ENCODE data around the gene OBSCN. TPM values are rescaled to one million over a fixed set of nuclear protein-coding genes. Genes with fewer than 3 reads are reported as not detected.

OBSCN gene
- total RNA-seq, 4 donors from 2014 or later: 15.0 to 46.6 (median 34.4) TPM

DNA sequence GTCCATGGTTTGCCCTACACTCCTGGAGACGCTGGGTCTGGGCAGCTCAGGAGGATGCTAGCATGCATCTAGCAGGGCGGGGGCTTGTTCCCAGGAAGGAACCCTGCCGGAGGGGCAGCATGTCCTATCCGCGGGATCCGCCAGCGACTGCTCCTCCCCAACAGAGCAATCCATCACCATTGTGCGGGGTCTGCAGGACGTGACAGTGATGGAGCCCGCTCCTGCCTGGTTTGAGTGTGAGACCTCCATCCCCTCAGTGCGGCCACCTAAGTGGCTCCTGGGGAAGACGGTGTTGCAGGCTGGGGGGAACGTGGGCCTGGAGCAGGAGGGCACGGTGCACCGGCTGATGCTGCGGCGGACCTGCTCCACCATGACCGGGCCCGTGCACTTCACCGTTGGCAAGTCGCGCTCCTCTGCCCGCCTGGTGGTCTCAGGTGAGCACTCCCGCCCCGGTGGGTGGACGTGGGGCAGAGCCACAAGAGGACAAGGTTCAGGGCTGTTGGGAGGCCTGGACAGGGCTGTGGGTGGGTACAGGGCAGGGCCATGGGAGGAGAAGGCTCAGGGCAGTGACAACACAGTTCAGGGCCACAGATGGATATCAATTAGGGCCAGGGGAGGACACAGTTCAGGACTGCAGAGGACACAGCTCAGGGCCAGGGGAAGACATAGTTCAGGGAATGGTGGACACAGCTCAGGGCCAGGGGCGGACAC lies 71.3 kb downstream of the OBSCN start:
- H3K27me3 ChIP-seq: no peaks in the 10 kb centered on the region
- peaks cover 15% of the 10 kb centered on the region for H3K4me1 ChIP-seq
- peak in 1 of 2 donors; percentile 55 for DNase-seq (ENCODE audit: low spot score in 2 of 2)
- no peak overlapping the region for H3K4me3 ChIP-seq
- WGBS: 93% methylated on average over 18 of the region's 27 CpGs
- TF ChIP-seq POLR2AphosphoS5 (IDR thresholded peaks at IDR 0.05) (no peak), EP300 (IDR thresholded peaks at IDR 0.05) (no peak), POLR2A (IDR thresholded peaks at IDR 0.05) (no peak)
- TF ChIP-seq, protein P1, sequence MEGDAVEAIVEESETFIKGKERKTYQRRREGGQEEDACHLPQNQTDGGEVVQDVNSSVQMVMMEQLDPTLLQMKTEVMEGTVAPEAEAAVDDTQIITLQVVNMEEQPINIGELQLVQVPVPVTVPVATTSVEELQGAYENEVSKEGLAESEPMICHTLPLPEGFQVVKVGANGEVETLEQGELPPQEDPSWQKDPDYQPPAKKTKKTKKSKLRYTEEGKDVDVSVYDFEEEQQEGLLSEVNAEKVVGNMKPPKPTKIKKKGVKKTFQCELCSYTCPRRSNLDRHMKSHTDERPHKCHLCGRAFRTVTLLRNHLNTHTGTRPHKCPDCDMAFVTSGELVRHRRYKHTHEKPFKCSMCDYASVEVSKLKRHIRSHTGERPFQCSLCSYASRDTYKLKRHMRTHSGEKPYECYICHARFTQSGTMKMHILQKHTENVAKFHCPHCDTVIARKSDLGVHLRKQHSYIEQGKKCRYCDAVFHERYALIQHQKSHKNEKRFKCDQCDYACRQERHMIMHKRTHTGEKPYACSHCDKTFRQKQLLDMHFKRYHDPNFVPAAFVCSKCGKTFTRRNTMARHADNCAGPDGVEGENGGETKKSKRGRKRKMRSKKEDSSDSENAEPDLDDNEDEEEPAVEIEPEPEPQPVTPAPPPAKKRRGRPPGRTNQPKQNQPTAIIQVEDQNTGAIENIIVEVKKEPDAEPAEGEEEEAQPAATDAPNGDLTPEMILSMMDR (IDR thresholded peaks at IDR 0.05): no peak
- H3K27ac ChIP-seq: no peak overlapping the region
- peaks cover 37% of the 10 kb centered on the region for H3K36me3 ChIP-seq
- H3K9me3 ChIP-seq: no peaks in the 10 kb centered on the region

DNA sequence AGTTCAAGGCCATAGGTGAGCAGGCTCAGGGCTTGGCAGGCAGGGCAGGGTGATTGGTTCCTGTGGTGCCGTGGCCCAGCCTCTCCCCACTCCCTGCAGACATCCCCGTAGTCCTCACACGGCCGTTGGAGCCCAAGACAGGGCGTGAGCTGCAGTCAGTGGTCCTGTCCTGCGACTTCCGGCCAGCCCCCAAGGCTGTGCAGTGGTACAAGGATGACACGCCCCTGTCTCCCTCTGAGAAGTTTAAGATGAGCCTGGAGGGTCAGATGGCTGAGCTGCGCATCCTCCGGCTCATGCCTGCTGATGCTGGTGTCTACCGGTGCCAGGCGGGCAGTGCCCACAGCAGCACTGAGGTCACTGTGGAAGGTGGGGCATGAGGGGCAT lies 71.9 kb downstream of the OBSCN start:
- 90% methylated on average over 12 of the region's 12 CpGs for WGBS
- peaks cover 36% of the 10 kb centered on the region for H3K36me3 ChIP-seq
- TF ChIP-seq, protein P1 (IDR thresholded peaks at IDR 0.05): no peak
- TF ChIP-seq POLR2AphosphoS5 (IDR thresholded peaks at IDR 0.05) (no peak), POLR2A (IDR thresholded peaks at IDR 0.05) (no peak), EP300 (IDR thresholded peaks at IDR 0.05) (no peak)

DNA sequence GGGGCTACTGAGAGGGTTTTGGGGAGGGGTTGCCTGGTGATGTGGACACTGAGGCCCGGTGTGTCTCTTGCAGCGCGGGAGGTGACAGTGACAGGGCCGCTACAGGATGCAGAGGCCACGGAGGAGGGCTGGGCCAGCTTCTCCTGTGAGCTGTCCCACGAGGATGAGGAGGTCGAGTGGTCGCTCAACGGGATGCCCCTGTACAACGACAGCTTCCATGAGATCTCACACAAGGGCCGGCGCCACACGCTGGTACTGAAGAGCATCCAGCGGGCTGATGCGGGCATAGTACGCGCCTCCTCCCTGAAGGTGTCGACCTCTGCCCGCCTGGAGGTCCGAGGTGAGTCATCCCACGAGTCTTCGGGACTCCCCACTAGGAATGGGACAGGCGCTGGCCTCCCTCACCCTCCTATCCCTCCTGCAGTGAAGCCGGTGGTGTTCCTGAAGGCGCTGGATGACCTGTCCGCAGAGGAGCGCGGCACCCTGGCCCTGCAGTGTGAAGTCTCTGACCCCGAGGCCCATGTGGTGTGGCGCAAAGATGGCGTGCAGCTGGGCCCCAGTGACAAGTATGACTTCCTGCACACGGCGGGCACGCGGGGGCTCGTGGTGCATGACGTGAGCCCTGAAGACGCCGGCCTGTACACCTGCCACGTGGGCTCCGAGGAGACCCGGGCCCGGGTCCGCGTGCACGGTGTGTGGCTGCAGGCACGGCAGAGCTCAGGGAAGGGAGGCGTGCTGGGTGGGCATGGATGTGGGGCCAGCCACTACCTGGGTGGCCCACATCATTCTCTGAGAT lies 72.5 kb downstream of the OBSCN start:
- no peaks in the 10 kb centered on the region for H3K27me3 ChIP-seq
- peaks cover 36% of the 10 kb centered on the region for H3K36me3 ChIP-seq
- peak; percentile 56 to 59 for DNase-seq (ENCODE audit: low spot score in 2 of 2)
- H3K27ac ChIP-seq: no peak overlapping the region
- peaks cover 11% of the 10 kb centered on the region for H3K4me1 ChIP-seq
- TF ChIP-seq POLR2AphosphoS5 (IDR thresholded peaks at IDR 0.05): no peak
- TF ChIP-seq EP300 (IDR thresholded peaks at IDR 0.05): no peak
- TF ChIP-seq, protein P1 (IDR thresholded peaks at IDR 0.05): no peak
- TF ChIP-seq POLR2A (IDR thresholded peaks at IDR 0.05): no peak
- 92% methylated on average over 38 of the region's 48 CpGs for WGBS
- H3K9me3 ChIP-seq: no peaks in the 10 kb centered on the region
- no peak overlapping the region for H3K4me3 ChIP-seq

More for the DNA sequence above, 71.9 kb downstream of the OBSCN start:
- no peak overlapping the region for H3K4me3 ChIP-seq
- H3K27ac ChIP-seq: no peak overlapping the region
- no peaks in the 10 kb centered on the region for H3K9me3 ChIP-seq
- peaks cover 15% of the 10 kb centered on the region for H3K4me1 ChIP-seq
- no peaks in the 10 kb centered on the region for H3K27me3 ChIP-seq
- peak; percentile 47 to 70 for DNase-seq (ENCODE audit: low spot score in 2 of 2)

DNA sequence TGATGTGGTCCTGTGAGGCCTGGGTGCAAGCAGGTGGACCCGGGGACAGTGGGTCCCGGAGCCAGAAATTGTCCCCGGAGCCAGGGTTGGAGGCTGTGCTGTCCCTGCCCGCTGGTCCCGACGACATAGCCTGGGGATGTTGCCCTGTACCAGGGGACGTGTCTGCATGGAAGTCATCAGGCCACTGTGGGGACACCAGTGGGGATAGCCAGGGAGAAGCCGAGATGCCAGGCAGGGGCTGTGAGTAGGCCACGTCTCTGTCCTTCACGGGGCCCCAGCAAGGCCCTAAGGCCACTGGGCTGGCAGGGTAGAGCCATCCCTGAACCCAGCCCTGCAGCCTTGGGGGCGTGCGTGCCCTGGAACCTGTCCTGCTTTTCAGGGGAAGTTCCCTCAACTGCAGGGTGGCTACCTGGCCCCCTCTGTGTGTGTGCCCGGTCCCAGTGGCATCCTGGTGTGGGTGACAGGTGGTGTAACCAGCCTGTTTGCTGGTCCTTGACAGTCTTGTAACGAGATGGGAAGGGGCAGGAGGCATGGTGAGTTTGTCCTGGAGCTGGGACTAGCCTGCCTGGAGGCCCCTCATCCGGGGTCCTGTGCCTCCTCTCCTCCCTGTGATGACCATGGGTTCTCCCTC lies 73.2 kb downstream of the OBSCN start:
- Histone ChIP-seq H3K27me3 (no peaks in the 10 kb centered on the region), H3K27ac (no peak overlapping the region), H3K4me1 (peaks cover 6% of the 10 kb centered on the region), H3K9me3 (no peaks in the 10 kb centered on the region), H3K36me3 (peaks cover 42% of the 10 kb centered on the region), H3K4me3 (no peak overlapping the region)
- peak; percentile 46 to 60 for DNase-seq (ENCODE audit: low spot score in 2 of 2)
- 83% methylated on average over 2 of the region's 15 CpGs for WGBS
- TF ChIP-seq POLR2A (IDR thresholded peaks at IDR 0.05): no peak
- TF ChIP-seq, protein P1 (IDR thresholded peaks at IDR 0.05): no peak
- no peak for TF ChIP-seq EP300 (IDR thresholded peaks at IDR 0.05)
- no peak for TF ChIP-seq POLR2AphosphoS5 (IDR thresholded peaks at IDR 0.05)

Data from suprapubic skin (tissue), 4 donors.